ENCODE measurements around the gene FOSL2. TPM values are rescaled to one million over a fixed set of nuclear protein-coding genes. Genes with fewer than 3 reads are reported as not detected.

Gene FOSL2
- total and polyA plus RNA-seq, 3 donors from 2014 or later = 14.1 to 39.7 (median 24.3) TPM

GRCh38 chr2:28438532-28439063, 45.9 kb downstream of the FOSL2 start:
- WGBS, 2 donors = 82 to 88% methylated on average over 12 to 13 of the region's 13 CpGs
- H3K27me3 ChIP-seq = no peaks in the 10 kb centered on the region

GRCh38 chr2:28439127-28439526, 46.5 kb downstream of the FOSL2 start:
- TF ChIP-seq POLR2A (IDR thresholded peaks at IDR 0.05) = no peak

More at GRCh38 chr2:28438532-28439063, 45.9 kb downstream of the FOSL2 start:
- no peak for TF ChIP-seq POLR2A (IDR thresholded peaks at IDR 0.05)
- TF ChIP-seq CTCF (IDR thresholded peaks at IDR 0.05) = no peak
- Histone ChIP-seq H3K4me3 (no peak overlapping the region), H3K36me3 (ENCODE audit: low read depth, missing control alignments) (no peaks in the 10 kb centered on the region), H3K9me3 (no peaks in the 10 kb centered on the region), H3K4me1 (no peaks in the 10 kb centered on the region), H3K27ac (no peak overlapping the region)
- DNase-seq = no peak
- intact Hi-C loops (cut with DNase I; ENCODE audit: low total_unique reads) = no loop called here

GRCh38 chr2:28439763-28440162, 47.1 kb downstream of the FOSL2 start:
- no peak for TF ChIP-seq CTCF (IDR thresholded peaks at IDR 0.05)
- no peak for TF ChIP-seq POLR2A (IDR thresholded peaks at IDR 0.05)
- no peak for DNase-seq
- Histone ChIP-seq H3K4me3 (no peak overlapping the region), H3K36me3 (ENCODE audit: low read depth, missing control alignments) (no peaks in the 10 kb centered on the region), H3K9me3 (no peaks in the 10 kb centered on the region), H3K27me3 (no peaks in the 10 kb centered on the region), H3K27ac (no peak overlapping the region), H3K4me1 (no peaks in the 10 kb centered on the region)
- intact Hi-C loops (cut with DNase I; ENCODE audit: low total_unique reads) = no loop called here
- 91 to 93% methylated on average over 6 to 14 of the region's 14 CpGs for WGBS, 2 donors

More at GRCh38 chr2:28439127-28439526, 46.5 kb downstream of the FOSL2 start:
- Histone ChIP-seq H3K36me3 (ENCODE audit: low read depth, missing control alignments) (no peaks in the 10 kb centered on the region), H3K27ac (no peak overlapping the region), H3K27me3 (no peaks in the 10 kb centered on the region), H3K4me1 (no peaks in the 10 kb centered on the region), H3K9me3 (no peaks in the 10 kb centered on the region), H3K4me3 (no peak overlapping the region)
- no peak for DNase-seq
- intact Hi-C loops (cut with DNase I; ENCODE audit: low total_unique reads) = no loop called here
- 88 to 91% methylated on average over 5 of the region's 5 CpGs for WGBS, 2 donors

GRCh38 chr2:28442328-28442727, 49.7 kb downstream of the FOSL2 start:
- Histone ChIP-seq H3K36me3 (ENCODE audit: low read depth, missing control alignments) (no peaks in the 10 kb centered on the region), H3K4me1 (no peaks in the 10 kb centered on the region), H3K9me3 (no peaks in the 10 kb centered on the region), H3K27ac (no peak overlapping the region), H3K4me3 (no peak overlapping the region), H3K27me3 (no peaks in the 10 kb centered on the region)
- no peak for DNase-seq
- WGBS, 2 donors = 80 to 85% methylated on average over 3 of the region's 3 CpGs
- intact Hi-C loops (cut with DNase I; ENCODE audit: low total_unique reads) = no loop called here
- TF ChIP-seq CTCF (IDR thresholded peaks at IDR 0.05) (no peak), POLR2A (IDR thresholded peaks at IDR 0.05) (no peak)

- 97 to 100% methylated on average over 2 to 4 of the region's 4 CpGs for whole genome bisulfite sequencing, 2 donors
- DNase-seq = no peak
Observed at GRCh38 chr2:28444956-28445355, 52.3 kb downstream of the FOSL2 start.

More at GRCh38 chr2:28444956-28445355, 52.3 kb downstream of the FOSL2 start:
- Histone ChIP-seq H3K4me1 (no peaks in the 10 kb centered on the region), H3K9me3 (no peaks in the 10 kb centered on the region), H3K36me3 (ENCODE audit: low read depth, missing control alignments) (no peaks in the 10 kb centered on the region), H3K27me3 (no peaks in the 10 kb centered on the region), H3K4me3 (no peak overlapping the region), H3K27ac (no peak overlapping the region)
- TF ChIP-seq CTCF (IDR thresholded peaks at IDR 0.05) = no peak
- no peak for TF ChIP-seq POLR2A (IDR thresholded peaks at IDR 0.05)
- intact Hi-C loops (cut with DNase I; ENCODE audit: low total_unique reads) = no loop called here
